Astrocyte (in vitro differentiated cells and primary cell): ENCODE measurements around the gene USP54. TPM values are rescaled to one million over a fixed set of nuclear protein-coding genes. Genes with fewer than 3 reads are reported as not detected.

Experiments
- DNase-seq: peaks from one replicate; pipeline ENCODE4 v3.0.0-alpha.2; 2010; ENCODE audit warnings: low read depth
- FAIRE-seq: peaks from 2 replicates; lab custom pipeline; 2011; peaks lifted over from hg19 to GRCh38; lab: Jason Lieb, UNC
- H2AFZ ChIP-seq: 2 replicates; pipeline ENCODE4 v1.6.0; 2012; ENCODE audit warnings: low read depth, low read length, inconsistent platforms
- H3K27ac ChIP-seq: 2 replicates; pipeline ENCODE4 v1.5.1; 2011; ENCODE audit warnings: low read depth, low read length, inconsistent platforms
- H3K27me3 ChIP-seq: 2 replicates; pipeline ENCODE4 v1.6.0; 2011; ENCODE audit warnings: low read length, inconsistent platforms; ENCODE audit not compliant: insufficient read depth
- H3K36me3 ChIP-seq: 2 replicates; pipeline ENCODE4 v1.5.1; 2011; ENCODE audit warnings: low read length, inconsistent platforms; ENCODE audit not compliant: insufficient read depth
- H3K4me1 ChIP-seq: 2 replicates; pipeline ENCODE4 v1.5.1; 2011; ENCODE audit warnings: low read length, inconsistent platforms; ENCODE audit not compliant: insufficient read depth
- H3K4me2 ChIP-seq: 2 replicates; pipeline ENCODE4 v1.6.0; 2012; ENCODE audit warnings: low read length, inconsistent platforms
- H3K4me3 ChIP-seq: 2 replicates; pipeline ENCODE4 v1.5.1; 2011; ENCODE audit warnings: low read depth, mild to moderate bottlenecking, low read length, inconsistent platforms; ENCODE audit not compliant: insufficient read depth
- H3K79me2 ChIP-seq: 2 replicates; pipeline ENCODE4 v1.6.0; 2012; ENCODE audit warnings: mild to moderate bottlenecking, low read length, inconsistent platforms; ENCODE audit not compliant: insufficient read depth
- H3K9ac ChIP-seq: 2 replicates; pipeline ENCODE4 v1.6.0; 2012; ENCODE audit warnings: mild to moderate bottlenecking, low read length, inconsistent platforms
- H3K9me3 ChIP-seq: 2 replicates; pipeline ENCODE4 v1.5.1; 2012; ENCODE audit warnings: low read depth, mild to moderate bottlenecking, low read length, inconsistent platforms; ENCODE audit not compliant: insufficient read depth
- H4K20me1 ChIP-seq: 2 replicates; pipeline ENCODE4 v1.6.0; 2012; ENCODE audit warnings: low read length, inconsistent platforms; ENCODE audit not compliant: insufficient read depth
- H3K27ac Mint-ChIP-seq: one replicate; pipeline ENCODE4 v1.8.0; 2021; ENCODE audit warnings: mild to moderate bottlenecking, mixed read lengths; ENCODE audit not compliant: unreplicated experiment
- H3K27me3 Mint-ChIP-seq: one replicate; pipeline ENCODE4 v1.8.0; 2021; ENCODE audit warnings: low read depth, mixed read lengths; ENCODE audit not compliant: unreplicated experiment
- H3K36me3 Mint-ChIP-seq: one replicate; pipeline ENCODE4 v1.8.0; 2021; ENCODE audit warnings: low read depth, mixed read lengths; ENCODE audit not compliant: unreplicated experiment
- H3K4me1 Mint-ChIP-seq: one replicate; pipeline ENCODE4 v1.8.0; 2021; ENCODE audit warnings: low read depth, mixed read lengths; ENCODE audit not compliant: unreplicated experiment
- H3K4me3 Mint-ChIP-seq: one replicate; pipeline ENCODE4 v1.8.0; 2021; ENCODE audit warnings: mild to moderate bottlenecking, moderate library complexity, mixed read lengths; ENCODE audit not compliant: unreplicated experiment
- H3K9me3 Mint-ChIP-seq: one replicate; pipeline ENCODE4 v1.8.0; 2021; ENCODE audit warnings: mild to moderate bottlenecking, mixed read lengths; ENCODE audit not compliant: unreplicated experiment
- EZH2 ChIP-seq: IDR thresholded peaks from 2 replicates; pipeline ENCODE4 v1.6.1; 2012; ENCODE audit warnings: mild to moderate bottlenecking, low read length, inconsistent platforms; ENCODE audit not compliant: insufficient read depth
- total RNA-seq: library from RNA; stranded (reverse); gene quantifications from 2 replicates; pipeline ENCODE4 v1.2.1, GENCODE V29; 2021
- TF ChIP-seq, protein P1 (sequence below): IDR thresholded peaks from 2 replicates; pipeline ENCODE4 v1.5.1; 2011; ENCODE audit warnings: low read depth, mild to moderate bottlenecking, inconsistent platforms, low read length, moderate library complexity; ENCODE audit not compliant: insufficient read depth

USP54 gene
- total RNA-seq, 1 donor from 2014 or later: 85.9 TPM

DNA sequence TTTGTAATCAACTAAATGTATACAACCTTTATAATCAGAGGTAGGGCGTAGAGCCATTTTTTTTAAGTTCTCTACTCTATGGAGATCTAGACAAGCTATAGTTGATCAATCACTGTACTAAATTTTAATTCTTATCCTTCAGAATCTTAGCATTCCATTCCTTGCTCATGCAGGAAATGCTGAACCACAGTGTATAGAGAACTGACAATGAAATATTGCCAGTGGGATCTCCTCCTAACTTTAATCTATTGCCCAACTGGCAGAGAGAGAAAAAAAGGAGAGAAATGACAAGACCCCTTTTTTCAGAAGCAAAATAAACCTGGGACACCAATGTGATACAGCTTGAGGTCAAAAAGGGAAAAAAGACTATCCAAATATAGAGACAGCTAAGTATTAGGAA lies 68.9 kb downstream of the USP54 start:
- no peak overlapping the region for H2AFZ ChIP-seq
- Mint-ChIP-seq H3K27me3 (no peaks in the 10 kb centered on the region), H3K36me3 (peaks cover 22% of the 10 kb centered on the region), H3K9me3 (no peaks in the 10 kb centered on the region), H3K27ac (no peak overlapping the region), H3K4me3 (no peak overlapping the region), H3K4me1 (peaks cover 21% of the 10 kb centered on the region)
- no peaks in the 10 kb centered on the region for H3K27me3 ChIP-seq
- TF ChIP-seq EZH2: no peak
- TF ChIP-seq, protein P1, sequence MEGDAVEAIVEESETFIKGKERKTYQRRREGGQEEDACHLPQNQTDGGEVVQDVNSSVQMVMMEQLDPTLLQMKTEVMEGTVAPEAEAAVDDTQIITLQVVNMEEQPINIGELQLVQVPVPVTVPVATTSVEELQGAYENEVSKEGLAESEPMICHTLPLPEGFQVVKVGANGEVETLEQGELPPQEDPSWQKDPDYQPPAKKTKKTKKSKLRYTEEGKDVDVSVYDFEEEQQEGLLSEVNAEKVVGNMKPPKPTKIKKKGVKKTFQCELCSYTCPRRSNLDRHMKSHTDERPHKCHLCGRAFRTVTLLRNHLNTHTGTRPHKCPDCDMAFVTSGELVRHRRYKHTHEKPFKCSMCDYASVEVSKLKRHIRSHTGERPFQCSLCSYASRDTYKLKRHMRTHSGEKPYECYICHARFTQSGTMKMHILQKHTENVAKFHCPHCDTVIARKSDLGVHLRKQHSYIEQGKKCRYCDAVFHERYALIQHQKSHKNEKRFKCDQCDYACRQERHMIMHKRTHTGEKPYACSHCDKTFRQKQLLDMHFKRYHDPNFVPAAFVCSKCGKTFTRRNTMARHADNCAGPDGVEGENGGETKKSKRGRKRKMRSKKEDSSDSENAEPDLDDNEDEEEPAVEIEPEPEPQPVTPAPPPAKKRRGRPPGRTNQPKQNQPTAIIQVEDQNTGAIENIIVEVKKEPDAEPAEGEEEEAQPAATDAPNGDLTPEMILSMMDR: no peak
- no peaks in the 10 kb centered on the region for H3K79me2 ChIP-seq
- no peaks in the 10 kb centered on the region for H4K20me1 ChIP-seq
- peak; percentile 65 for DNase-seq
- peak; percentile 17 for FAIRE-seq
- H3K27ac ChIP-seq: no peak overlapping the region
- peaks cover under 1% of the 10 kb centered on the region for H3K36me3 ChIP-seq
- no peaks in the 10 kb centered on the region for H3K4me1 ChIP-seq
- no peak overlapping the region for H3K4me3 ChIP-seq
- H3K9ac ChIP-seq: no peak overlapping the region
- H3K9me3 ChIP-seq: no peaks in the 10 kb centered on the region
- H3K4me2 ChIP-seq: no peak overlapping the region

DNA sequence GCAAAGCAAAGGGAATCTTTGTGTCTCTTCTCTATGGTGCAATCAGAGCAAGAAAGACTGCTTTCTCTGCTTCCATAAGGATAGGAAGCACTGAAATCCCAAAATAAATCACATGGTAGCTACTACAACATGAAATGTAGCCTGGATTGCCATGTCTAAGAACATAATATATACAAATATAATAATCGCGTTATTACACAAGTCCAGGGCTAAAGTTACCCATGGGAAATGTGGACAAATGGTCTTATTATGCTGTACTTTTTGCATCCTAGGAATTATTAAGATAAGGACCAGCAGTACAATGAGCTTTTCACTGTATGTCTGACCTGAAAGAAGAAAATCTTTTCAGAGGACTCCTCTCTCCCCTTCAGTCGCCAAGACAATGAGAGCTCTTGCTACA lies 71.8 kb downstream of the USP54 start:
- Mint-ChIP-seq H3K4me1 (peaks cover 33% of the 10 kb centered on the region), H3K27ac (no peak overlapping the region), H3K27me3 (no peaks in the 10 kb centered on the region), H3K4me3 (no peak overlapping the region), H3K36me3 (peaks cover 28% of the 10 kb centered on the region), H3K9me3 (no peaks in the 10 kb centered on the region)
- DNase-seq (no peak), FAIRE-seq (no peak)
- Histone ChIP-seq H3K27me3 (no peaks in the 10 kb centered on the region), H3K36me3 (peaks cover 5% of the 10 kb centered on the region), H3K9me3 (no peaks in the 10 kb centered on the region), H3K9ac (no peak overlapping the region), H3K27ac (no peak overlapping the region), H3K79me2 (no peaks in the 10 kb centered on the region), H3K4me3 (no peak overlapping the region), H3K4me2 (no peak overlapping the region), H4K20me1 (no peaks in the 10 kb centered on the region), H2AFZ (no peak overlapping the region), H3K4me1 (no peaks in the 10 kb centered on the region)
- no peak for TF ChIP-seq EZH2
- TF ChIP-seq, protein P1: no peak

DNA sequence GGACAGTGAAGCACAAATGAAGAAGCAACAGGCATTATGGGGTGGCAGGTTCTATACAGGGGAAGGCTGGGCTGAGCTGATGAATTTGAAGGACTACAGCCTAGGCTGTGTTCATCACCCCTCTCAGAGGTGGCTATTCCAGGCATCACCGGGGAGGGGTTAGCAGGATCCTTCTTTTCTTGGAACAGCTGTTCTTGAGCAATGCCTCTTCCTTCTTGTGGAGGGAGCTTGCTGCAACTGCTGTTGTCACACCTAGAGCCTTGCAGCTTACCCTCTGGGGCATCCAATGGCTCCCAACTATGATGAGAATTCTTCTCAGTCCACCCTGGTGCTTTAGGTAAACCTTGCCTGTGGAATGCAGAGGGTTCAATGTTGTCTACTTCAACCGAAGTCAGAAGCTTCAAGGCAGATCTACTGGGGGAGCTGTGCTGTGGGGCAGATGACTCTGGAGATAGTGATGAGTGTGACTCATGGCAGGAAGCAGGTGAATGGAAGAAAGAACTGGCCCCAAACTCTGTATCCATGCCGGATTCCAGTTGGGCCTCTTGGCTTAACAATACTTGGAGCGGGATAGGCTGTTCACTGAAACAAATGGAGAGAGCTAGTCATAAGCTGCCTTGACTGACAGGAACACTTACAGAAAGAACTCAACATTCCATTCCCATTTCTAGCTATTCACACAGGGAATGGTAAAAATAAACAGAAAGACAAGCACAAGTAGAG lies 73.8 kb downstream of the USP54 start:
- DNase-seq (peak; percentile 59), FAIRE-seq (no peak)
- H3K27me3 ChIP-seq: no peaks in the 10 kb centered on the region
- H3K27ac ChIP-seq: no peak overlapping the region
- no peaks in the 10 kb centered on the region for H3K9me3 Mint-ChIP-seq
- H3K9ac ChIP-seq: no peak overlapping the region
- H3K27ac Mint-ChIP-seq: peak overlapping the region; percentile 77
- H3K4me1 Mint-ChIP-seq: peaks cover 31% of the 10 kb centered on the region
- H3K9me3 ChIP-seq: no peaks in the 10 kb centered on the region
- peak overlapping the region; percentile 2 for H3K4me3 Mint-ChIP-seq
- H3K4me3 ChIP-seq: no peak overlapping the region
- no peak overlapping the region for H2AFZ ChIP-seq
- peaks cover 25% of the 10 kb centered on the region for H3K36me3 Mint-ChIP-seq
- peaks cover 5% of the 10 kb centered on the region for H3K36me3 ChIP-seq
- H3K79me2 ChIP-seq: no peaks in the 10 kb centered on the region
- no peaks in the 10 kb centered on the region for H4K20me1 ChIP-seq
- no peaks in the 10 kb centered on the region for H3K4me1 ChIP-seq
- H3K4me2 ChIP-seq: peak overlapping the region; percentile 2
- TF ChIP-seq, protein P1: no peak
- TF ChIP-seq EZH2: no peak
- H3K27me3 Mint-ChIP-seq: no peaks in the 10 kb centered on the region
